HCEC 1CT (cell line): ENCODE measurements around the gene TMEM266.

ENCODE experiments used
- DNase-seq: peaks from one replicate; pipeline ENCODE4 v3.0.0-alpha.2; 2017

TMEM266 gene

GRCh38 chr15:76070921-76071635, 11.3 kb downstream of the TMEM266 start:
- DNase-seq: no peak

DNA sequence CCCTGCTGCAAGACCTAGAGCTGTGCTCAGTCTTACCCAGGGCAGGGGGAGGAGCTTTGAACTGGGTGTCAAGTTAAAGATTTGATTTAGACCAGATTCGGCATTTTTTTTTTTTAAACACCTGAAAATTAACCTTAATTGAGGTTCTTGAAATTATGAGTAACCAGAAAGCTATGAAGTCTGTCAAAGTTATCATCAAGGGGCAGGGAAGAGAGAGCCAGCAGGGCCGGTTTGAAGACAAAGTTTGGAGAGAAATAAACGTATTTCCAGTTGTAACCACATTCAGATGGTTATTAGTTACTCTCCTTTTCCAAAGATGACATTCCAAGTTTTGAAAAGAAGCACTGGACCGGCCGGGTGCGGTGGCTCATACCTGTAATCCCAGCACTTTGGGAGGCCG, 12.0 kb downstream of the TMEM266 start:
- no peak for DNase-seq

DNA sequence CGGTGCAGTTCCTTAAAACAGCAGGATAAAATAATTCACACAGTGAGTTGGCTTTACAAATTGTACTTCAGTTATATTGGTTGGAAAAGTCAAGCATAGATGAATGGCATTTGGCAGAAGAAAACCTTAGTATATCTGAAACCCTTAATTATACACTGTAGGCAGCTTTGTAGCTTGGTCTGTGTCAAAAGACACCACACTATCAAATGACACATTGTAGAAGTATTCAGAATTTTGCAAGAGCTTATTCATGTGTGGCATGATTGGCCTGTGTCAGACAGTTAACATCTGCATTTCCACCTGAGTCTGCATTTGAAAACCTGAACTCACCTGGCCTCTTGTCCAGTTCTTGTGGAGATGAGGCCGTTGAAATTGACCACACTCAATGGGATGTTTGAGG, 13.8 kb downstream of the TMEM266 start:
- DNase-seq: no peak

DNA sequence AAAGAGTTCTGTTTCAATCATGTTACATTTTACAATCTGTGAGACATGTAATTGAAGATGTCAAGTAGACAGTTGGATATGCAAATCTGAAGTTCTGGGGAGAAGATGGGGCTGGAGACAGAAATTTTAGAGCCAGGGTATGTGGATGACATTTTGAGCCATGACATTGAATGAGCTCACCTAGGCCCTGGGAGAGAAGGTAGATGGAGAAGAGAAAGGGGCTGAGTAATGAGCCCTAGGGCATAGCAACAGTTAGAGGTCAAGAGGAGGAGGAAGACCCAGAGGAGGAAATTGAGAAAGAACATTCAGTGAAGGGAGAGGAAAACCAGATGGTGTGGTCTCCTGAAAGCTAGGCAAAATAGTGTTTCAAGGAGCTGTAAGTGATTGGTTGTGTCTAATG, 15.3 kb downstream of the TMEM266 start:
- no peak for DNase-seq

DNA sequence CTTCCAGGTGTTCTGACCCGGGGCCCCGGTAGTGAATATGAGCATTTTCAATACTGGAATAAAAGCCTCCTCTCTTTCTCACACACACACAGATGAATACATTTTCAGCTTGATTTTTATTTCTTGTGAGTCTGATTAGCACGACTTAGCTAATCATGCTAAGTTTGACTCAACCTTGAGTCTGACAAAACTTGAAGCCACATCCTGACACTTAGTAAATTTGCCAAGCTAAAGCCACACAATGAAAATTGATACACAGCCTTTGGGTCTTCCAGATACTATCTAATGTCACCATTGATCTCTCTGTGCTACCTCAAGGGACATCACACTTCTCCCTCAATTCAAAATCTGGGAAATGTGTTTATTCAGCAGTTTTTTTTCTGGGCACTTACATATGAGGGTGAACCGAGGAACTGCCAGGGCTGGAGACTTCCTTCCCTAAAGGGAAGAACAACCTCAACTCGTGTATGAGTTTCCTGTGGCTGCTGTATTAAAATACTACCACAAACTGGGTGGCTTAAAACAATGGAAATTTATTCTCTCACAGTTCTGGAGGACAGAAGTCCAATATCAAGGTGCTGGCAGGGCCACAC, 18.6 kb downstream of the TMEM266 start:
- no peak for DNase-seq

GRCh38 chr15:76084256-76084655, 24.5 kb downstream of the TMEM266 start:
- DNase-seq: no peak

DNA sequence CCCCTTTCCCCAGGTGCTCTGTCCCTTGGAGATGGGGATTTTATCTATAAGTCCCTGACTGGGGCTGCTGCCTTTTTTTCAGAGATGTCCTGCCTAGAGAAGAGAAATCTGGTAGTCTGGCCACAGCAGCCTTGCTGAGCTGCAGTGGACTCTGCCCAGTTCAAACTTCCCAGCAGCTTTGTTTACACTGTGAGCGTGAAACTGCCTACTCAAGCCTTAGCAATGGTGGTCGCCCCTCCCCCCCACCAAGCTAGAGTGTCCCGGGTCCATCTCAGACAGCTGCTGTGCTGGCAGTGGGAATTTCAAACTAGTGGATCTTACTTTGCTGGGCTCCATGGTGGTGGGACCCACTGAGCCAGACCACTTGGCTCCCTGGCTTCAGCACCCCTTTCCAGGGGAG, 38.9 kb downstream of the TMEM266 start:
- DNase-seq: no peak

DNA sequence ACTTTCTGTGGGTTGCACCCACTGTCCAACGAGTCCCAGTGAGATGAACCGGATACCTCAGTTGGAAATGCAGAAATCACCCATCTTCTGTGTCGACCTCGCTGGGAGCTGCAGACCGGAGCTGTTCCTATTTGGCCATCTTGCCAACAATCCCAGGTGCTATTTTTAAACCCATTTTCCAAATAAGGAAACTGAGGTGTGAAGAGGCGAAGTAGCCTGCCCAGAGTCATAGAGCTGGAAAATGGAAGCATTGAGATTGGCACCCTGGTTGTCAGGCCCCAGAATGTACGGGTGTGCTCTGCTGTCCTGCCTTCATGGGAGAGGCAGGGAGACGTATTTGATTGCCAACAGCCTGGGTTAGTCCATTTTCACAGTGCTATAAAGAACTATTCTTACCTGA, 39.6 kb downstream of the TMEM266 start:
- no peak for DNase-seq

DNA sequence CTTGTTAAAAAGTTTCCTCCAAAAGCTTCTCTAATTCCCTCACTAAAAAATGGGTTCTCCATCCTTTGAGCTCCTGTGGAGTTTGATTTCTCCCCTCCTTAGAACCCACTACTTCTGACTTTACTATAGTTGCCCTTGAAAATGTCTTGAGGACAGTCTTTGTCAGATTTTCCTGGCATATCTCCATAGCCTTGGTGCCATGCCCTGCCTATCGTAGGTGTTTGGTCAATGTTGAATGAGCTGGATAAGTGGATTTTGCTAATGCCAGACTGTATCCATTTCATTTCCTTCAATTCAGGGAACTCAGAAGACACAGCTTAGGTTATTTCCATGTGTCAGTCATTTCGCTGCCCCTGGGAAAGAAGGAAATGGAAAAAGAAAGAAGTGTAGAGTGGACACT, 40.6 kb downstream of the TMEM266 start:
- no peak for DNase-seq

DNA sequence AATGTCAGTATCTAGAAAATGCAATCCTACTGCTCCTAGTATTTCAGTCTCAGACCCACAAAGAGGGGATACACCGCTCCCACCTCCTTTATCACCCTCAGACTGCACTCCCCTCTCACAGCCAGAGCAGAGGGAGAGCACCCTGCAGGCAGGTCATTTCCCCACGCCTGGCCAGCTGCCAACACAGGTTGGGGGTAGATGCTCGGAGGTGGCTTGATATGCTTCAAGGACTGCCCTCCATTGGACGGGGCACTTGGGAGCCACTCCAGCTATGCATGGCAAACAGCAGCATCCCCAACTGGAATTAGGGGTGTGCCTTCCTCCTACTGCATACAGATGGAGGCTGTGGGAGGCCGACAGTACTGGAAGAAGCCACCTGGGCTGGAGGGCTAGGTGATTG, 41.9 kb downstream of the TMEM266 start:
- DNase-seq: no peak

DNA sequence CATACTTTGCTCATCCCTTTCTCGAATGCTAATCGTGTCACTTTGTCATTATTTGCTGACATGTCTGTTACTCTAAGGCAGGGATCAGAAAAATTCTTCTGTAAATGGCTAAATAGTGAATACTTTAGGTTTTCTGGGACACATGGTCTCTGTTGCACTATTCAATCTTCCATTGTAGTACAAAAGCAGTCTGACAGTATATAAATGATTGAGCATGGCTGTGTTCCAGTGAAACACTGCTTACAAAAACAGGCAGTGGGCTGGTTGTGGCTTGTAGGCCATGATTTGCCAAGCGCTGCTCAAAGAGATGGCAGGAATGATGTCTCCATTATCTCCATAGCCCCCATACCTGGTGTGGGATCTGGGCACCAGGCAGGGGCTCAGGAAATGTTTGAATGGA, 45.6 kb downstream of the TMEM266 start:
- DNase-seq: no peak

DNA sequence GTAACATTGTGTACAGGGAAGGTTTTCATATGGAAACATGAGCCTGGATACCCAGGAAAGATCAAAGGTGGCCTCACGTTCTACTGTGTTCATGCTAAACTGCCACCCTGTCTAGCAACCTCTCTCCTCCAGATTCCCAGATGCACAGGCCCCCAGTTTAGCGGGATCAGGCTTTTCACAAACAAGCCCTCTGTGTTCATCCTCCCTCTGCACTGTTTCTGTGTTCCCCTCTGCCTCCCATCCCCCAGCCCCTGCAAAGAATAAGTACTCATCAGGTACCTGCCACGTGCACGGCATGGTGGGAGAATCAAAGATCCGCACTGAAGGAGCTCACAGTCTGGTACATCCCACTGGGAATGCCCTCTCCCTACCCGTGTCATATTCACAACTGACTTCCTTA, 46.1 kb downstream of the TMEM266 start:
- DNase-seq: no peak

DNA sequence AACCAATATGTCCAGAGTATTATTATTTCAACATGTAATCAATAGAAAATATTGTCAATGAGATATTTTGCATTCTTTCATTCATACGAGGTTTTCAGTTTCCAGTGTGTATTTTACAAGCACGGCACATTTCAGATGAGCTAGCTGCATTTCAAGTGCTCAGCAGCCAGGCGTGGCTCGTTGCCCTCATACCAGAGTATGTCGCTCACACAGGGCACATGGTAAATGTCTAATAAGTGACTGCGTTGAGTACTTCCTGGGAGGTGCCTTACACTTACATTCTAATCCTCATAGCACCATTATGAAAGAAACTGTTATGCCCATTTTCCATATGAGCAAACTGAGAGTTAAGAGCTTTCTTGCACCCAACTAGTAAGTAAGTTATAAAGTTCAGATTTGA, 47.4 kb downstream of the TMEM266 start:
- DNase-seq: peak; percentile 9

GRCh38 chr15:76108021-76108723, 48.4 kb downstream of the TMEM266 start:
- DNase-seq: no peak

DNA sequence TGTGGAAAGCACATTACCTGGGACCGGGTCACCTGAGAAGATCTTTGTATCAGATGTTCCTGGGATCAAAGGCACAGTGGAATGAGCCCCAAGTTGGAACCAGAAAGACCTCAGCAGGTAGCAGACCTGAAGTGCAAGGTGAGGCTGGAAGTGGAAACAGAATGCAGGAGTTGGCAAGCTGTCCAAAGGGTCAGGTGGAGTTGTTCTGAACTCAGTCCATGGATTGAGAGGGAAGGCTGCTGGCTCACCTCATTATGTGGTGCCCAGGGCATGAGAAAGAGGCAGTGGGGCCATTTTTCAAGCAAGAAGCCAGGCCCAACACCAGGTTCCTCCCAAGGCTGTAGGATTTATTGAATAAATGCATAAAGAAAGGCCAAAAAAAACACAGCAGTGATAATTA, 49.3 kb downstream of the TMEM266 start:
- DNase-seq: no peak

DNA sequence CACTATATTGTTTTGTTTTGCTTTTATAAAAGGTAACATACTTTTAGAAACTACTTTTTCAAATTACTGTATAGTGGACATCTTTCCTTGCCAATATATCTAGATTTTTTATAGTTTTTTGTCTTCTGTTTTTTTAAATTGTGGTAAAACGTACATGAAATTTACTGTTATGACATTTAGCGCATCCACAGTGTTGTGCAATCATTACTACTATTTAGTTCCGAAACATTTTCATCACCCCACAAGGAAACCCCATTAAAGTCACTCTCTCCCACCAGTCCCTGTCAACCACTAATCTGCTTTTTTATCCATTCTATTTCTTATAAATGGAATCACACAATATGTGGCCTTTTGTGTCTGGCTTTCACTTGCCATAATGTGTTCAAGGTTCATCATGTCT, 54.8 kb downstream of the TMEM266 start:
- no peak for DNase-seq

GRCh38 chr15:76116138-76116885, 56.5 kb downstream of the TMEM266 start:
- no peak for DNase-seq

DNA sequence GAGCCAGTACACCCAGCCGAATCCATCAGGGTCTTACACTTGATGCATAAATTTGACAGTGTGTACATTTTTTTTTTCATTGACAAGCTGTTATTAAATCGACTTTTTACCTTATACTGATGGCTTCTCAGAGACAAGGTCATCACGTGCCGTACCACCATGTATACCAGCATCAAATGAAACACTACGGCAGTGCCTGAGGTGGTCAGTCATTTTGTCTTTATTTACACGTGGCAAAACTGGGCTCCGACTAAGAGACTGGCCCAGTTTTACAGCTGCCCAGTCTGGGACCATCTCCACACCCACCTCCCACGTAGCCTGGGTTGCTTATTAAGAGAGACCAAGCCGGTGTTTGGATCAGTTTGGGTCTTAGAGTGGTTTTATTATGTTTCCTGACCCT, 57.4 kb downstream of the TMEM266 start:
- DNase-seq: no peak

- no peak for DNase-seq
Observed at GRCh38 chr15:76118767-76119166, 59.0 kb downstream of the TMEM266 start.

DNA sequence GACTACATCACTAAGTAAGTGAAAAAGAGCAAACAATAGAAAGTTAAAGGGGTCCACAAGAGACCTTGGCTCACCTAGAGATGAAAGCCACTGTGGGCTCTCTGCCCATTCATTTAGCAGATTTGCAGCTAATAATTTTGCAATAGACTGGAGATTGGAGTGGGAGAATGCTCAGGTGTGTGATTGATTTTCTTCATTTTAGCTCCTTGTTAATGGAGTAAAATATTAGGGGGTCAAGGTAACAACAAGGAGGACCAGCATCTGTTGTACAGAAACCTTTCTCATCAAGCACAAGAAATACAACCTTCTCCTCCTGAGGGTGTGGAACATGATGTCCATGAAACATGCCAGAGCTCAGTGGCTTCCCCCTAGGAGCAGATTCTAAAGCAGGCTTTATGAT, 63.2 kb downstream of the TMEM266 start:
- no peak for DNase-seq

GRCh38 chr15:76127169-76127568, 67.4 kb downstream of the TMEM266 start:
- no peak for DNase-seq

DNA sequence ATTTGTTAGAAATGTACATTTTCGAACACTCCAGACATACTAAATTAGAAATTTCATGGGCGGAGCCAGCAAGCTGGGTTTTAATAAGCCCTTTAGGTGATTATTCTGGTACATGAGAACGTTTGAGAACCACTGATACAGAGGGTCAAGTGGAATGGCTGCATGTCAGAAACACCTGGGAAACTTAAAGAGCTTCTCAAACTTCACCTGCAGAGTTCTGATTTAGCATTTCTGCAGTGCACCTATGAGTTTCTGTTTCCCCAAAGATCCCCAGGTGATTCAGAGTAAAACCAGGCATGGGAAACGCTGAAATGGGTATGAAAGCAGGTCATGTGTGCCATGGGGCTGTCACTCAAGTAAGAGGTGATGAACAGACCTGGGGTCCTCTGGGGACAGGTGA, 68.1 kb downstream of the TMEM266 start:
- DNase-seq: no peak

DNA sequence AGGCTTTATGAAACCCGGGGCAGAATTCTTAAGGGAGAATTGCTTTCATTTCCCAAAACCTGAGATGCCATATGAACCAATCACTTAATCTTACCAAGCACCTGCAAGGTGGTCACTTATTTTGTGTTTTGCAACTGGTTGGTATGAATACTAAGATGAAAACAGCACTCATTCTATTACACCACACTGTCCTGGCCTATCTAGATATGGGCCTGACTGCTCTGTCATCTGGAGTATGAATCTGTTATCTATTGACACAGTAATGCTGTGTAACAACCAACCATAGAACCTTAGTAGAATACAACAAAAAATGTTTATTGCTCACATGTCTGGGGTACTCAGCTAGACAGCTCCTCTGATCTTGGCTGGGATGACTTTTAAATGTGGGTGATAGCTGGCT, 74.8 kb downstream of the TMEM266 start:
- no peak for DNase-seq

DNA sequence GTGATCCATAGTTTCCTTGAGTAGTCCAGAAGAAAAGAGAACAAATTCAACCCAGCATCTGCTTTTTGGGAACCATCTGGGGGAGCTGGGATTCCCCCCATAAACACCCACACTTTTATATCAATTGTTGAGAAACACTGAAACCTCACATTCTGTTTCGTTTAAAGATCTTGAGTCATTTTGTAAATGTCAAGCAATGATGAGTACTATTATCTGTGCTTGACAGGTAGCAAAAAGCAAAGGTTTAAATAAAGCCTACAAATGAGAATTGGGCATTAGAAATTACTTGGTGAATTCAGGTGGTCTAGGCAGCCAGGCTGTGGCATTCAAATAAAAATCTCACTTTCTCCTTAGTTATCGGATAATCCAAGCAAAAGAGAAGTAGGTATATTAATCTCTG, 75.7 kb downstream of the TMEM266 start:
- DNase-seq: no peak
